Ishikawa (cell line): ENCODE data around the gene PRKN.

ENCODE experiments used
- CEBPB ChIP-seq: IDR thresholded peaks from 2 replicates; pipeline ENCODE4 v1.6.1; 2012
- CREB1 ChIP-seq: IDR thresholded peaks from 2 replicates; pipeline ENCODE4 v1.6.1; 2012; ENCODE audit warnings: low read depth
- EGR1 ChIP-seq: IDR thresholded peaks from 2 replicates; pipeline ENCODE4 v1.6.1; 2012
- EP300 ChIP-seq: IDR thresholded peaks from 2 replicates; pipeline ENCODE4 v1.6.1; 2012; ENCODE audit warnings: borderline replicate concordance
- FOXM1 ChIP-seq: IDR thresholded peaks from 2 replicates; pipeline ENCODE4 v1.6.1; 2012; ENCODE audit warnings: low read depth, borderline replicate concordance
- NFIC ChIP-seq: IDR thresholded peaks from 2 replicates; pipeline ENCODE4 v1.6.1; 2012
- REST ChIP-seq: IDR thresholded peaks from 2 replicates; pipeline ENCODE4 v1.6.1; 2012; ENCODE audit warnings: low read depth, mild to moderate bottlenecking
- TAF1 ChIP-seq: IDR thresholded peaks from 2 replicates; pipeline ENCODE4 v1.6.1; 2012; ENCODE audit warnings: low read depth, mild to moderate bottlenecking
- TCF12 ChIP-seq: IDR thresholded peaks from 2 replicates; pipeline ENCODE4 v1.6.1; 2012; ENCODE audit warnings: low read depth
- TF ChIP-seq, protein P1 (sequence below): IDR thresholded peaks from 2 replicates; pipeline ENCODE4 v1.6.1; 2012
- TF ChIP-seq, protein P2 (sequence below): IDR thresholded peaks from 2 replicates; pipeline ENCODE4 v1.6.1; 2012

DNA sequence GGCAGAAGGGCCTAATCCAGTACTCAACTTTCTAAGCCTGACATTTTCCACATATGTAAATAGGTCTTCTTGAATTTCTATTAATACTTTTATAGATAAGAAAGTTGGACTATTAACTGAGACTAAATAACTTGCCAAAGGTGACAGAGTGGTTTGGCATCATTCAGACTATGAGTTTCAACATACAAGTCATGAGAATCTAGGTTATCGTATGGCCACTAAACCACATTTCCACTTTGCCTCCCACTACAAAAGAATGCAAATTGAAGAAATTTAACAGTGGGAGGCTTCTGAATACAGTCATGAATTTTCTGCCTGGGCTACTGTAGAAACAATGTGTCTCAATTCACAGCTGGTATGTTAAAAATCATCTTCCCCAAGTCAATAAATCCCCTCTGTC, 922.7 kb downstream of the PRKN start:
- no peak for TF ChIP-seq CEBPB
- no peak for TF ChIP-seq FOXM1
- TF ChIP-seq, protein P1, sequence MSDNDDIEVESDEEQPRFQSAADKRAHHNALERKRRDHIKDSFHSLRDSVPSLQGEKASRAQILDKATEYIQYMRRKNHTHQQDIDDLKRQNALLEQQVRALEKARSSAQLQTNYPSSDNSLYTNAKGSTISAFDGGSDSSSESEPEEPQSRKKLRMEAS, result no peak
- TF ChIP-seq CREB1, result no peak
- no peak for TF ChIP-seq REST
- no peak for TF ChIP-seq TCF12
- no peak for TF ChIP-seq NFIC
- TF ChIP-seq, protein P2, sequence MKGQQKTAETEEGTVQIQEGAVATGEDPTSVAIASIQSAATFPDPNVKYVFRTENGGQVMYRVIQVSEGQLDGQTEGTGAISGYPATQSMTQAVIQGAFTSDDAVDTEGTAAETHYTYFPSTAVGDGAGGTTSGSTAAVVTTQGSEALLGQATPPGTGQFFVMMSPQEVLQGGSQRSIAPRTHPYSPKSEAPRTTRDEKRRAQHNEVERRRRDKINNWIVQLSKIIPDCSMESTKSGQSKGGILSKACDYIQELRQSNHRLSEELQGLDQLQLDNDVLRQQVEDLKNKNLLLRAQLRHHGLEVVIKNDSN, result no peak
- TF ChIP-seq EP300, result no peak
- TF ChIP-seq EGR1, result no peak
- TF ChIP-seq TAF1, result no peak
